Stomach (tissue), 9 donors: ENCODE measurements around the gene PFKP. TPM values are rescaled to one million over a fixed set of nuclear protein-coding genes. Genes with fewer than 3 reads are reported as not detected.

ENCODE experiments used
- DNase-seq, 2 donors: peaks; one replicate each; pipeline versions ENCODE4 v3.0.0 to v3.0.0-alpha.2; 2013 to 2019
- H3K27ac ChIP-seq, 5 donors: fragments of 200-600 bp in 4 of 5; sonication (generic) in 4 of 5; one replicate each; pipeline ENCODE4 v1.5.1; 2013 to 2019; ENCODE audit warnings: mild to moderate bottlenecking in 1 of 5, moderate library complexity in 1 of 5
- H3K27me3 ChIP-seq, 3 donors: fragments of 200-600 bp; sonication (generic); one replicate each; pipeline ENCODE4 v1.5.1; 2017 to 2019; ENCODE audit warnings: mixed run types in 1 of 3
- H3K36me3 ChIP-seq, 4 donors: fragments of 200-600 bp; sonication (generic); 1 replicate in 3 of 4; 2 replicates in 1 of 4; pipeline ENCODE4 v1.5.1; 2016 to 2019
- H3K4me1 ChIP-seq, 4 donors: fragments of 200-600 bp; sonication (generic); one replicate each; pipeline ENCODE4 v1.5.1; 2016 to 2019
- H3K4me3 ChIP-seq, 4 donors: fragments of 200-600 bp; sonication (generic) in 3 of 4; one replicate each; pipeline ENCODE4 v1.5.1; 2016 to 2019; ENCODE audit warnings: mild to moderate bottlenecking in 1 of 4
- H3K9me3 ChIP-seq, 4 donors: fragments of 200-600 bp; sonication (generic); one replicate each; pipeline ENCODE4 v1.5.1; 2016 to 2019
- CTCF ChIP-seq, 7 experiments: fragments of 450-650 bp in 4 of 7; fragments of 200-600 bp in 3 of 7; sonication (generic) in 3 of 7; IDR thresholded peaks; one replicate each; pipeline ENCODE4 v1.5.1; 2016 to 2019; ENCODE audit warnings: antibody characterized with exemption in 7 of 7, control low read depth in 2 of 7, mild to moderate bottlenecking in 1 of 7
- EP300 ChIP-seq: sonication (generic); formaldehyde crosslinking; IDR thresholded peaks from one replicate; pipeline ENCODE4 v1.6.1; 2017; ENCODE audit warnings: antibody characterized with exemption
- POLR2A ChIP-seq, 4 donors: fragments of 450-650 bp; IDR thresholded peaks; one replicate each; pipeline ENCODE4 v1.6.1; 2016; ENCODE audit warnings: antibody characterized with exemption in 4 of 4, control low read depth in 2 of 4, mild to moderate bottlenecking in 1 of 4, moderate library complexity in 1 of 4
- POLR2AphosphoS5 ChIP-seq, 3 donors: sonication (generic); formaldehyde crosslinking; IDR thresholded peaks; one replicate each; pipeline ENCODE4 v1.6.1; 2016; ENCODE audit warnings: antibody characterized with exemption in 3 of 3
- WGBS, 5 donors: extraction: QIAGEN DNeasy Blood & Tissue Kit in 3 of 5; methylation state at CpG; one replicate each; pipeline versions ENCODE4 v1.1.5 to v1.1.7; 2013 to 2018; 5-methylcytosine and 5-hydroxymethylcytosine counted together
- intact Hi-C: fragments of 100-400 bp; cut with DNase I; formaldehyde crosslinking; loops from one replicate; pipeline ENCODE4 v1.15.1; 2023; ENCODE audit warnings: low total_unique reads
- polyA plus RNA-seq, 3 donors: library from polyadenylated mRNA; stranded (reverse); fragments of 200-250 nt; gene quantifications; one replicate each; pipeline ENCODE4 v1.2.3, GENCODE V29; 2013
- total RNA-seq, 5 donors: library from RNA; depleted of rRNA; stranded (reverse); fragments of >200 nt; gene quantifications; one replicate each; pipeline versions ENCODE4 v1.1.0 to v1.2.3, GENCODE V29; 2014 to 2016
- donor health status: healthy with polysubstance abuse.
- donor health status: Bipolar disorder and iron deficiency.
- donor health status: healthy.

The PFKP gene
- total and polyA plus RNA-seq, 8 donors = 11.2 to 155 (median 29.4) TPM

GRCh38 chr10:3036155-3037021, 31.0 kb upstream of the PFKP start:
- Histone ChIP-seq H3K36me3 (no peaks in the 10 kb centered on the region), H3K27me3 (peaks cover 0 to 6% (median 0%) of the 10 kb centered on the region in 3 donors), H3K9me3 (no peaks in the 10 kb centered on the region), H3K27ac (no peak overlapping the region), H3K4me1 (no peaks in the 10 kb centered on the region), H3K4me3 (no peak overlapping the region)
- DNase-seq = no peak
- 58 to 67% (median 65%) methylated on average over 8 of the region's 8 CpGs for WGBS, 5 donors
- TF ChIP-seq EP300 = no peak
- TF ChIP-seq POLR2A (IDR thresholded peaks at IDR 0.05) = no peak
- no peak for TF ChIP-seq POLR2AphosphoS5 (IDR thresholded peaks at IDR 0.05)
- TF ChIP-seq CTCF (IDR thresholded peaks at IDR 0.05) = no peak
- intact Hi-C loops = no loop called here

- H3K4me1 ChIP-seq = no peaks in the 10 kb centered on the region
- no peak for TF ChIP-seq POLR2AphosphoS5 (IDR thresholded peaks at IDR 0.05)
- no peak for TF ChIP-seq EP300
- TF ChIP-seq POLR2A (IDR thresholded peaks at IDR 0.05) = no peak
- TF ChIP-seq CTCF (IDR thresholded peaks at IDR 0.05) = no peak
- H3K4me3 ChIP-seq = no peak overlapping the region
- WGBS, 5 donors = 82 to 95% (median 90%) methylated on average over 4 of the region's 4 CpGs
- no peak for DNase-seq
- peaks cover 0 to 6% (median 0%) of the 10 kb centered on the region in 3 donors for H3K27me3 ChIP-seq
- no peaks in the 10 kb centered on the region for H3K36me3 ChIP-seq
- no peaks in the 10 kb centered on the region for H3K9me3 ChIP-seq
- H3K27ac ChIP-seq = no peak overlapping the region
- intact Hi-C loops = no loop called here
Measured at GRCh38 chr10:3037182-3037581, 30.2 kb upstream of the PFKP start.

- Histone ChIP-seq H3K9me3 (no peaks in the 10 kb centered on the region), H3K27me3 (peaks cover 0 to 6% (median 0%) of the 10 kb centered on the region in 3 donors), H3K36me3 (no peaks in the 10 kb centered on the region), H3K27ac (no peak overlapping the region), H3K4me3 (no peak overlapping the region), H3K4me1 (peaks cover 0 to 9% (median 4%) of the 10 kb centered on the region in 4 donors)
- intact Hi-C loops = no loop called here
- TF ChIP-seq EP300 (no peak), CTCF (IDR thresholded peaks at IDR 0.05) (no peak), POLR2A (IDR thresholded peaks at IDR 0.05) (no peak), POLR2AphosphoS5 (IDR thresholded peaks at IDR 0.05) (no peak)
- DNase-seq = no peak
- WGBS, 5 donors = 72 to 100% (median 88%) methylated on average over 1 of the region's 1 CpG
Measured at GRCh38 chr10:3040069-3040468, 27.3 kb upstream of the PFKP start.

GRCh38 chr10:3042589-3042988, 24.8 kb upstream of the PFKP start:
- intact Hi-C loops = no loop called here
- WGBS, 5 donors = 68 to 84% (median 80%) methylated on average over 10 of the region's 10 CpGs
- Histone ChIP-seq H3K9me3 (no peaks in the 10 kb centered on the region), H3K4me1 (peaks cover 10 to 34% (median 22%) of the 10 kb centered on the region in 4 donors), H3K4me3 (no peak overlapping the region), H3K27ac (no peak overlapping the region), H3K36me3 (no peaks in the 10 kb centered on the region), H3K27me3 (no peaks in the 10 kb centered on the region)
- DNase-seq = no peak
- no peak for TF ChIP-seq CTCF (IDR thresholded peaks at IDR 0.05)
- TF ChIP-seq EP300 = no peak
- TF ChIP-seq POLR2A (IDR thresholded peaks at IDR 0.05) = no peak
- no peak for TF ChIP-seq POLR2AphosphoS5 (IDR thresholded peaks at IDR 0.05)
